ENCODE measurements around the gene MSH5. TPM values are rescaled to one million over a fixed set of nuclear protein-coding genes. Genes with fewer than 3 reads are reported as not detected.

MSH5 gene
- total and polyA plus RNA-seq, 9 of the 15 experiments (the other 6 are each of a cell fraction or from before 2014, with no cell fraction given): 12.5 to 104 (median 46.6) TPM

- TF ChIP-seq, protein P1, sequence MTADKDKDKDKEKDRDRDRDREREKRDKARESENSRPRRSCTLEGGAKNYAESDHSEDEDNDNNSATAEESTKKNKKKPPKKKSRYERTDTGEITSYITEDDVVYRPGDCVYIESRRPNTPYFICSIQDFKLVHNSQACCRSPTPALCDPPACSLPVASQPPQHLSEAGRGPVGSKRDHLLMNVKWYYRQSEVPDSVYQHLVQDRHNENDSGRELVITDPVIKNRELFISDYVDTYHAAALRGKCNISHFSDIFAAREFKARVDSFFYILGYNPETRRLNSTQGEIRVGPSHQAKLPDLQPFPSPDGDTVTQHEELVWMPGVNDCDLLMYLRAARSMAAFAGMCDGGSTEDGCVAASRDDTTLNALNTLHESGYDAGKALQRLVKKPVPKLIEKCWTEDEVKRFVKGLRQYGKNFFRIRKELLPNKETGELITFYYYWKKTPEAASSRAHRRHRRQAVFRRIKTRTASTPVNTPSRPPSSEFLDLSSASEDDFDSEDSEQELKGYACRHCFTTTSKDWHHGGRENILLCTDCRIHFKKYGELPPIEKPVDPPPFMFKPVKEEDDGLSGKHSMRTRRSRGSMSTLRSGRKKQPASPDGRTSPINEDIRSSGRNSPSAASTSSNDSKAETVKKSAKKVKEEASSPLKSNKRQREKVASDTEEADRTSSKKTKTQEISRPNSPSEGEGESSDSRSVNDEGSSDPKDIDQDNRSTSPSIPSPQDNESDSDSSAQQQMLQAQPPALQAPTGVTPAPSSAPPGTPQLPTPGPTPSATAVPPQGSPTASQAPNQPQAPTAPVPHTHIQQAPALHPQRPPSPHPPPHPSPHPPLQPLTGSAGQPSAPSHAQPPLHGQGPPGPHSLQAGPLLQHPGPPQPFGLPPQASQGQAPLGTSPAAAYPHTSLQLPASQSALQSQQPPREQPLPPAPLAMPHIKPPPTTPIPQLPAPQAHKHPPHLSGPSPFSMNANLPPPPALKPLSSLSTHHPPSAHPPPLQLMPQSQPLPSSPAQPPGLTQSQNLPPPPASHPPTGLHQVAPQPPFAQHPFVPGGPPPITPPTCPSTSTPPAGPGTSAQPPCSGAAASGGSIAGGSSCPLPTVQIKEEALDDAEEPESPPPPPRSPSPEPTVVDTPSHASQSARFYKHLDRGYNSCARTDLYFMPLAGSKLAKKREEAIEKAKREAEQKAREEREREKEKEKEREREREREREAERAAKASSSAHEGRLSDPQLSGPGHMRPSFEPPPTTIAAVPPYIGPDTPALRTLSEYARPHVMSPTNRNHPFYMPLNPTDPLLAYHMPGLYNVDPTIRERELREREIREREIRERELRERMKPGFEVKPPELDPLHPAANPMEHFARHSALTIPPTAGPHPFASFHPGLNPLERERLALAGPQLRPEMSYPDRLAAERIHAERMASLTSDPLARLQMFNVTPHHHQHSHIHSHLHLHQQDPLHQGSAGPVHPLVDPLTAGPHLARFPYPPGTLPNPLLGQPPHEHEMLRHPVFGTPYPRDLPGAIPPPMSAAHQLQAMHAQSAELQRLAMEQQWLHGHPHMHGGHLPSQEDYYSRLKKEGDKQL (CRISPR knock-in tag; IDR thresholded peaks at IDR 0.05; ENCODE audit: borderline replicate concordance): no peak
- no peak for TF ChIP-seq CHD4 (IDR thresholded peaks at IDR 0.05; ENCODE audit: insufficient read depth, insufficient replicate concordance, low read depth, low read length, poor library complexity, severe bottlenecking)
- TF ChIP-seq ZNF24 (IDR thresholded peaks at IDR 0.05): peak; percentile 23; the same call in 1 of the 2 replicates
- TF ChIP-seq PTTG1 (tag; IDR thresholded peaks at IDR 0.05; ENCODE audit: low read depth): no peak
- peak; percentile 82; the same call in 1 of the 2 replicates for TF ChIP-seq PHB (CRISPR knock-in tag; IDR thresholded peaks at IDR 0.05)
- TF ChIP-seq, protein P2, sequence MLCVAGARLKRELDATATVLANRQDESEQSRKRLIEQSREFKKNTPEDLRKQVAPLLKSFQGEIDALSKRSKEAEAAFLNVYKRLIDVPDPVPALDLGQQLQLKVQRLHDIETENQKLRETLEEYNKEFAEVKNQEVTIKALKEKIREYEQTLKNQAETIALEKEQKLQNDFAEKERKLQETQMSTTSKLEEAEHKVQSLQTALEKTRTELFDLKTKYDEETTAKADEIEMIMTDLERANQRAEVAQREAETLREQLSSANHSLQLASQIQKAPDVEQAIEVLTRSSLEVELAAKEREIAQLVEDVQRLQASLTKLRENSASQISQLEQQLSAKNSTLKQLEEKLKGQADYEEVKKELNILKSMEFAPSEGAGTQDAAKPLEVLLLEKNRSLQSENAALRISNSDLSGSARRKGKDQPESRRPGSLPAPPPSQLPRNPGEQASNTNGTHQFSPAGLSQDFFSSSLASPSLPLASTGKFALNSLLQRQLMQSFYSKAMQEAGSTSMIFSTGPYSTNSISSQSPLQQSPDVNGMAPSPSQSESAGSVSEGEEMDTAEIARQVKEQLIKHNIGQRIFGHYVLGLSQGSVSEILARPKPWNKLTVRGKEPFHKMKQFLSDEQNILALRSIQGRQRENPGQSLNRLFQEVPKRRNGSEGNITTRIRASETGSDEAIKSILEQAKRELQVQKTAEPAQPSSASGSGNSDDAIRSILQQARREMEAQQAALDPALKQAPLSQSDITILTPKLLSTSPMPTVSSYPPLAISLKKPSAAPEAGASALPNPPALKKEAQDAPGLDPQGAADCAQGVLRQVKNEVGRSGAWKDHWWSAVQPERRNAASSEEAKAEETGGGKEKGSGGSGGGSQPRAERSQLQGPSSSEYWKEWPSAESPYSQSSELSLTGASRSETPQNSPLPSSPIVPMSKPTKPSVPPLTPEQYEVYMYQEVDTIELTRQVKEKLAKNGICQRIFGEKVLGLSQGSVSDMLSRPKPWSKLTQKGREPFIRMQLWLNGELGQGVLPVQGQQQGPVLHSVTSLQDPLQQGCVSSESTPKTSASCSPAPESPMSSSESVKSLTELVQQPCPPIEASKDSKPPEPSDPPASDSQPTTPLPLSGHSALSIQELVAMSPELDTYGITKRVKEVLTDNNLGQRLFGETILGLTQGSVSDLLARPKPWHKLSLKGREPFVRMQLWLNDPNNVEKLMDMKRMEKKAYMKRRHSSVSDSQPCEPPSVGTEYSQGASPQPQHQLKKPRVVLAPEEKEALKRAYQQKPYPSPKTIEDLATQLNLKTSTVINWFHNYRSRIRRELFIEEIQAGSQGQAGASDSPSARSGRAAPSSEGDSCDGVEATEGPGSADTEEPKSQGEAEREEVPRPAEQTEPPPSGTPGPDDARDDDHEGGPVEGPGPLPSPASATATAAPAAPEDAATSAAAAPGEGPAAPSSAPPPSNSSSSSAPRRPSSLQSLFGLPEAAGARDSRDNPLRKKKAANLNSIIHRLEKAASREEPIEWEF (CRISPR knock-in tag; IDR thresholded peaks at IDR 0.05): peak; percentile 99
- TF ChIP-seq IRF2 (CRISPR knock-in tag; IDR thresholded peaks at IDR 0.05): no peak
- no peak for TF ChIP-seq RBM34 (IDR thresholded peaks at IDR 0.05; ENCODE audit: borderline replicate concordance, insufficient read depth, low read length)
- TF ChIP-seq IRF1 (CRISPR knock-in tag; IDR thresholded peaks at IDR 0.05; ENCODE audit: borderline replicate concordance): no peak; the same call in 1 of the 2 replicates
- TF ChIP-seq TSC22D4 (tag; IDR thresholded peaks at IDR 0.05): no peak
- TF ChIP-seq PHB2 (IDR thresholded peaks at IDR 0.05; ENCODE audit: low read depth): no peak; the same call in 1 of the 2 replicates
- TF ChIP-seq KAT7 (CRISPR knock-in tag; IDR thresholded peaks at IDR 0.05; ENCODE audit: borderline replicate concordance): peak; percentile 60
Observed at GRCh38 chr6:31702819-31703716, 36.7 kb upstream of the MSH5 start, which contains the start of gene ABHD16A (continued).
